ENCODE data around the gene CLBA1.

- TF ChIP-seq CTCF (IDR thresholded peaks at IDR 0.05), result no peak
- TF ChIP-seq SMC3 (IDR thresholded peaks at IDR 0.05), result no peak
- TF ChIP-seq REST (IDR thresholded peaks at IDR 0.05), result no peak
- TF ChIP-seq PHF8 (IDR thresholded peaks at IDR 0.05; ENCODE audit: borderline replicate concordance, low read depth), result no peak
- no peak for TF ChIP-seq POLR2A (IDR thresholded peaks at IDR 0.05; ENCODE audit: low read length)
- no peak for TF ChIP-seq FOSL2 (IDR thresholded peaks at IDR 0.05)
- TF ChIP-seq FOSL2 (CRISPR knock-in tag; IDR thresholded peaks at IDR 0.05), result no peak
- no peak for TF ChIP-seq EP300 (IDR thresholded peaks at IDR 0.05)
- no peak for TF ChIP-seq CHD4 (IDR thresholded peaks at IDR 0.05; ENCODE audit: borderline replicate concordance)
Measured at GRCh38 chr14:104974146-104974541, 11.4 kb upstream of the CLBA1 start.
